ENCODE measurements around the gene VPS8.

VPS8 gene

GRCh38 chr3:184873141-184873540, 61.2 kb downstream of the VPS8 start:
- H3K36me3 ChIP-seq (ENCODE audit: control insufficient read depth, insufficient read depth, low read length): peaks cover 34% of the 10 kb centered on the region
- no peaks in the 10 kb centered on the region for H3K27me3 ChIP-seq (ENCODE audit: control insufficient read depth, insufficient read depth, low read length)
- no peak overlapping the region for H3K9ac ChIP-seq (ENCODE audit: low read length)
- H3K9me3 ChIP-seq (ENCODE audit: control insufficient read depth, insufficient read depth, low read depth, low read length): no peaks in the 10 kb centered on the region
- H3K27ac ChIP-seq (ENCODE audit: low read depth, low read length): no peak overlapping the region
- no peaks in the 10 kb centered on the region for H3K4me1 ChIP-seq (ENCODE audit: control insufficient read depth, insufficient read depth, low read length)
- no peak overlapping the region for H3K4me3 ChIP-seq (ENCODE audit: low read depth, low read length)

DNA sequence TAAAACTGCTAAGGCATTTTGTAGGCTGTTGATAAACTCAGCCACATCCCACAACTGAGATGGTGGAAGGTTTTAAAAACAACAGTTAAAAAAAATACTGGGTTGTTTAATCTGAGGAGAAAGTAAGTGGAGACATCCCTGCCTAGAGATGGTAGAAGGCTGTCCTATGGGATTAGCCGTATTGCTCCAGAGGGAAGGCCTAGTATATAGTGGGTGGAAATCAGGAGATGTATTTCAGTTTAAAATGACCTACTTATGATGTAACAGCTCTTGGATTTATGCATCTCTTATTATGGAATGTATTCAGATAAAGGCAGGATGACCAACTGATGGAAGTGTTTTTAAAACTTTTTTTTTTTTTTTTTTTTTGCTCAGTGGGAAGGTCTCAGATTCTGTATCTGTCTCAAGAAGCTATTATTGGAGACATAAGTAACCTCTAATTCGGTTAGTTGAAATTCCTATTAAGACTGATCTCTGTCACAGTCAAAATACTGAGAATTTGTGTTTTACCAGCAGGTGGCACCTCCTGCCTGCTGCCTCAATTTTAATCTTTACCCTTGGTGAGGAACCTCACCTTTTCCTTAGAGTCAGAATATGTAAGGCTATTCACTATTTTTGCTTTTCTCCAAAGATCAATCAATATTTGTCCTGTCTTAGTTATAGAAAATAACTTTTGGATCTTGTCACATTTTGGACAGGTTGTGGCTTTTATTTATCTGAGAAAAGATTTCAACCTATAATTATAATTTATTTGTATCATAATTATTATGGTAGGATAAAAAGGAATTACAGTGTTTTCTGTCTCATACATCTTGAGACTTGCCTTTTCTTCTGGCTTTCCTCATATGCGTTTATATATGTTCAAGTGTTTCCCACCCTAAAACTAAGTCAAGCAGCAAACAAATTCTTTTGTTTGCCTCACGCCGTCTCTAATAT, 63.0 kb downstream of the VPS8 start:
- Histone ChIP-seq H3K9me3 (ENCODE audit: control insufficient read depth, insufficient read depth, low read depth, low read length) (no peaks in the 10 kb centered on the region), H3K4me1 (ENCODE audit: control insufficient read depth, insufficient read depth, low read length) (no peaks in the 10 kb centered on the region), H3K9ac (ENCODE audit: low read length) (no peak overlapping the region), H3K36me3 (ENCODE audit: control insufficient read depth, insufficient read depth, low read length) (peaks cover 15% of the 10 kb centered on the region), H3K27me3 (ENCODE audit: control insufficient read depth, insufficient read depth, low read length) (no peaks in the 10 kb centered on the region), H3K27ac (ENCODE audit: low read depth, low read length) (no peak overlapping the region), H3K4me3 (ENCODE audit: low read depth, low read length) (no peak overlapping the region)

DNA sequence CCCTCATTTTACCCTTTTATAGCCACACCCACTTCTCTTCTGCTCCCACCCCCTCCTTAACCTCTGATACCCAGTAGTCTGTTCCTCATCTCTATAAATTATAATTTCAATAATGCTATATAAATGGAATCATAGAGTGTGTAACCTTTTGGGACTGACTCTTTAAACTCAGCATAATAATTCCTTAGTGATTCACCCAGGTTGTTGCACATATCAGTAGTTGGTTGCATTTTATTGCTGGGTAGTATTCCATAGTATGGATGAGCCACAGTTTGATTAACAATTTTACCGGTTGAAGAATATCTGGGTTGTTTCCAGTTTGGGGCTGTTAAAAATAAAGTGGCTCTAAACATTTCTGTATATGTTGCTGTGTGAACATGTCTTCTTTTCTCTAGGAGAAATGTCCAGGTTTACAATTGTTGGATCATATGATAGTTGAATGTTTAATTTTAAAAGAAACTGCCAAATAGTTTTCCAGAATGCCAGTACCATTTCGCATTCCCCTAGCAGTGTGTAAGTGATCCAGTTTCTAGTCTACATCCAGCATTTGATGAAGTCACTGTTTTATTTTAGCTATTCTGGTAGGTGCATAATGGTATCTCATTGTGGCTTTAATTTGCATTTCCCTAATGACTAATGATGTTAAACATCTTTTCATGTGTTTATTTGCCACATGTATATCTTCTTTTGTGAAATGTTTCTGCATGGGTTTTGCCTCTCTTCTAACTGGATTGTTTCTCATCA, 68.5 kb downstream of the VPS8 start:
- Histone ChIP-seq H3K4me3 (ENCODE audit: low read depth, low read length) (no peak overlapping the region), H3K4me1 (ENCODE audit: control insufficient read depth, insufficient read depth, low read length) (no peaks in the 10 kb centered on the region), H3K27ac (ENCODE audit: low read depth, low read length) (no peak overlapping the region), H3K36me3 (ENCODE audit: control insufficient read depth, insufficient read depth, low read length) (peaks cover 9% of the 10 kb centered on the region), H3K27me3 (ENCODE audit: control insufficient read depth, insufficient read depth, low read length) (no peaks in the 10 kb centered on the region), H3K9me3 (ENCODE audit: control insufficient read depth, insufficient read depth, low read depth, low read length) (no peaks in the 10 kb centered on the region), H3K9ac (ENCODE audit: low read length) (no peak overlapping the region)

DNA sequence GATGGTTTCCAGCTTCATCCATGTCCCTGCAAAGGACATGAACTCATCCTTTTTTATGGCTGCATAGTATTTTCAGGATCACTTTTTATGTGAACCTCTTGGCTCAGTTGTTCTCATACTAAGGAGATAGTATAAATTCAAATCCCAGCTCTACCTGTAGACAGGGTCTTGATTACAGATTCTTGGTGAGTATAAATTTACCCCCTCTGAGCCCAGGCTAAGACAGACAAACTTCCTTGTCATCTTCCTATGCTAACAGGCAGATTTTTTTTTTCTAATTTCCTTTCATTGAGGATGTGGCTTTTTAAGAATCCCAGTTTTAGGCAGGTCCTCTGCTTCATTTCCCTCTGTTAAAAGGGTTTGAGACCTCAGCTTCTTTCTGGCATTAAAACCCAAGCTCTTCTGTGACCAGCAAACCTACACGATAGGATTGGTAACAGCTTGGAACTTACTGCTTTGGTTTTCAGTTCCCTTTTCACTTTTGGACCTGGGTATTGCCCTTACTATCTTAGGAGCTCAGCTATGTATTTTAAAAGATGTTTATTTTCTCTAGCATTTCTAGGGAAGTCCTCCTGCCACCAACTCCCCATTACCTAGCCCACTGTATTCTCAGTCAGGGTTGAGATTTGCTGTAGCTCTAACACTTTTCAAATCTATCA, 72.5 kb downstream of the VPS8 start:
- Histone ChIP-seq H3K36me3 (ENCODE audit: control insufficient read depth, insufficient read depth, low read length) (0 out of 2 replicates have a peak, but pooled peaks cover 2% of the 10 kb centered on the region), H3K9me3 (ENCODE audit: control insufficient read depth, insufficient read depth, low read depth, low read length) (no peaks in the 10 kb centered on the region), H3K4me3 (ENCODE audit: low read depth, low read length) (no peak overlapping the region), H3K27me3 (ENCODE audit: control insufficient read depth, insufficient read depth, low read length) (no peaks in the 10 kb centered on the region), H3K9ac (ENCODE audit: low read length) (no peak overlapping the region), H3K4me1 (ENCODE audit: control insufficient read depth, insufficient read depth, low read length) (peaks cover 4% of the 10 kb centered on the region), H3K27ac (ENCODE audit: low read depth, low read length) (no peak overlapping the region)

DNA sequence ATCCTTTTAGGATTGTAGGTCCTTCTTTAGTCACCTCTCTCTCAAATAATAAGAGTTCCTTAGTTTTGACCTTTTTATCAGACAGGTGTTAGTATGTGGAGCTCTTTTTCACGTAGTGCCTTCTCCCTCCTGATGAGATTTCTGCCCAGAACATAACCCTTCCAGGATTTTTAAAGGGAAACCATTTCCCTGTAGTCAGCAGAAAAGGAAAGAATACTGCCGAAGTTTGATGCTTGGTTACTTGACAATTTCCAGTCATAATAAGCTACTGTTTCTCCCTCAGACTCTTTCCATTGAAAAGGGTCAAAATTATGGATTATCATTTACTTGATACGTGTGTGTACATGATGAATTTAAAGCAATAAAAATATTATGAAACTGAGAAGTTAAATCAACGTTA, 73.1 kb downstream of the VPS8 start:
- Histone ChIP-seq H3K36me3 (ENCODE audit: control insufficient read depth, insufficient read depth, low read length) (0 out of 2 replicates have a peak, but pooled peaks cover 2% of the 10 kb centered on the region), H3K27me3 (ENCODE audit: control insufficient read depth, insufficient read depth, low read length) (no peaks in the 10 kb centered on the region), H3K4me3 (ENCODE audit: low read depth, low read length) (no peak overlapping the region), H3K9me3 (ENCODE audit: control insufficient read depth, insufficient read depth, low read depth, low read length) (no peaks in the 10 kb centered on the region), H3K9ac (ENCODE audit: low read length) (no peak overlapping the region), H3K4me1 (ENCODE audit: control insufficient read depth, insufficient read depth, low read length) (peaks cover 7% of the 10 kb centered on the region), H3K27ac (ENCODE audit: low read depth, low read length) (no peak overlapping the region)

DNA sequence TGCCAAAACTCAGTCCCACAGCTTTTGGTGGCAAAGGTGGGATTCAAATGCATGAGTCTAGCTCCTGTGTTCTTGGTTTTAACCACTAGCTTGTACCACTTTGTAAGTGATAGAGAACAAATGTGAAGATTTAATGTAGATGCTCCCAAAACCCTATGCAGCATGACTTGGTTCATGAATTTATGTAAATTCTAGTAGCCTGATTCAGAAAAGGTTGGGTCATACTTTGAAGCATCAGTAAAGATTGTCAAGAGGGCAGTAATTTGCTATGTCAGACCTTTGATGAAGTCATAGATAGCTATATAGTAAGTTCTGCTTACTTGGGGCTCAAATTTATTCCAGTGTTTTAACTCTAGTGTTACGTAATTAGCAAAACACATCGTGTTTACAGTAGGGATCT, 75.6 kb downstream of the VPS8 start:
- Histone ChIP-seq H3K27ac (ENCODE audit: low read depth, low read length) (no peak overlapping the region), H3K9ac (ENCODE audit: low read length) (no peak overlapping the region), H3K4me1 (ENCODE audit: control insufficient read depth, insufficient read depth, low read length) (peaks cover 8% of the 10 kb centered on the region), H3K9me3 (ENCODE audit: control insufficient read depth, insufficient read depth, low read depth, low read length) (no peaks in the 10 kb centered on the region), H3K36me3 (ENCODE audit: control insufficient read depth, insufficient read depth, low read length) (0 out of 2 replicates have a peak, but pooled peaks cover 2% of the 10 kb centered on the region), H3K4me3 (ENCODE audit: low read depth, low read length) (no peak overlapping the region), H3K27me3 (ENCODE audit: control insufficient read depth, insufficient read depth, low read length) (no peaks in the 10 kb centered on the region)

- H3K9ac ChIP-seq (ENCODE audit: low read length): peak overlapping the region; percentile 29
- H3K27me3 ChIP-seq (ENCODE audit: control insufficient read depth, insufficient read depth, low read length): no peaks in the 10 kb centered on the region
These were observed 77.4 kb downstream of the VPS8 start for GRCh38 chr3:184889312-184889904.

GRCh38 chr3:184894051-184894450, 82.1 kb downstream of the VPS8 start:
- Histone ChIP-seq H3K4me1 (ENCODE audit: control insufficient read depth, insufficient read depth, low read length) (peaks cover 12% of the 10 kb centered on the region), H3K27me3 (ENCODE audit: control insufficient read depth, insufficient read depth, low read length) (no peaks in the 10 kb centered on the region), H3K27ac (ENCODE audit: low read depth, low read length) (no peak overlapping the region), H3K4me3 (ENCODE audit: low read depth, low read length) (no peak overlapping the region), H3K9me3 (ENCODE audit: control insufficient read depth, insufficient read depth, low read depth, low read length) (no peaks in the 10 kb centered on the region), H3K9ac (ENCODE audit: low read length) (no peak overlapping the region), H3K36me3 (ENCODE audit: control insufficient read depth, insufficient read depth, low read length) (no peaks in the 10 kb centered on the region)

More at GRCh38 chr3:184889312-184889904, 77.4 kb downstream of the VPS8 start:
- Histone ChIP-seq H3K4me1 (ENCODE audit: control insufficient read depth, insufficient read depth, low read length) (peaks cover 8% of the 10 kb centered on the region), H3K4me3 (ENCODE audit: low read depth, low read length) (no peak overlapping the region), H3K9me3 (ENCODE audit: control insufficient read depth, insufficient read depth, low read depth, low read length) (no peaks in the 10 kb centered on the region), H3K27ac (ENCODE audit: low read depth, low read length) (no peak overlapping the region), H3K36me3 (ENCODE audit: control insufficient read depth, insufficient read depth, low read length) (0 out of 2 replicates have a peak, but pooled peaks cover 2% of the 10 kb centered on the region)

DNA sequence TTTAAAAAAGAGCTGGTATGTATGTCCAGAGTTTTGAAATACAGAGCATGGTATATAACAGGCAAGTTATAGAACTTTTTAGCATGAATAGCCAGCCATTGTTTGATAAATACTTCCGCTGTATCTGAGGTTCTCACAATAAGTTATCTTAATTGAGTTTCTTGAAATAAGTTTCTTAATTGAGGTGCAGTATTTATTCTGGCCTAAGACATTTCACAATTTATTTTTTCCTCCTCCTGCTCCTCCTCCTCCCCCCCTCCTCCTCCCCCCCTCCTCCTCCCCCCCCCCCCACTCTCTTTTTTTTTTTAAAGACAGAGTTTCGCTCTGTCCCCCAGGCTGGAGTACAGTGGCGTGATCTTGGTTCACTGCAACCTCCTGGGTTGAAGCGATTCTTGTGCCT, 83.4 kb downstream of the VPS8 start:
- H3K4me3 ChIP-seq (ENCODE audit: low read depth, low read length): no peak overlapping the region
- H3K4me1 ChIP-seq (ENCODE audit: control insufficient read depth, insufficient read depth, low read length): peaks cover 17% of the 10 kb centered on the region

DNA sequence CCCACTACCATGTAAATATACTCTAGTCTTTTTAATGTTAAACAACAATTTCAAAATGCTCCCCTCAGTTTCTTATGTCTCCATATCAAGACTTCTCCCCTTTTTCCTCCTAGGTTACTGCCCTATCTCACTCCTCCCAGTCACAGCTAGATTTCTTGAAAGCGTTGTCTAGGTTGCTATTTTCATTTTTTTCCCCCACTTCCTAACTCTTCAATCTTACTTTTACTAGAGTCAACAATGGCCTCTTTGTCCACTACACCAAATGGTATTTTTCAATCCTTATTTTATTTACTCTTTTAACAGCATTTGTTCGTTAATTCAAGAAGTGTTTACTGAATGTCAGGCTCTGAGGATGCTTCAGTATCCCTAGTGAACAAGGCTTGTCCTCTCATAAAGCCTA, 84.4 kb downstream of the VPS8 start:
- H3K4me3 ChIP-seq (ENCODE audit: low read depth, low read length): no peak overlapping the region
- H3K27ac ChIP-seq (ENCODE audit: low read depth, low read length): no peak overlapping the region
- no peak overlapping the region for H3K9ac ChIP-seq (ENCODE audit: low read length)
- H3K27me3 ChIP-seq (ENCODE audit: control insufficient read depth, insufficient read depth, low read length): no peaks in the 10 kb centered on the region
- no peaks in the 10 kb centered on the region for H3K36me3 ChIP-seq (ENCODE audit: control insufficient read depth, insufficient read depth, low read length)
- no peaks in the 10 kb centered on the region for H3K9me3 ChIP-seq (ENCODE audit: control insufficient read depth, insufficient read depth, low read depth, low read length)
- H3K4me1 ChIP-seq (ENCODE audit: control insufficient read depth, insufficient read depth, low read length): peaks cover 26% of the 10 kb centered on the region

More for the DNA sequence above, 83.4 kb downstream of the VPS8 start:
- no peaks in the 10 kb centered on the region for H3K36me3 ChIP-seq (ENCODE audit: control insufficient read depth, insufficient read depth, low read length)
- H3K9me3 ChIP-seq (ENCODE audit: control insufficient read depth, insufficient read depth, low read depth, low read length): no peaks in the 10 kb centered on the region
- no peak overlapping the region for H3K9ac ChIP-seq (ENCODE audit: low read length)
- H3K27me3 ChIP-seq (ENCODE audit: control insufficient read depth, insufficient read depth, low read length): no peaks in the 10 kb centered on the region
- H3K27ac ChIP-seq (ENCODE audit: low read depth, low read length): no peak overlapping the region

Data from HUES6 (cell line).